Activated CD8-positive, alpha-beta memory T cell treated with anti-CD3 and anti-CD28 coated beads for 1 hour (primary cell): ENCODE measurements around the gene PSMA8.
"Not testable (repeated sequence)": the region's sequence is repeated elsewhere in the genome, so short reads cannot be mapped to it uniquely, and the experiment has no call there.

Experiments used
- DNase-seq, 2 donors: peaks; one replicate each; pipeline ENCODE4 v3.0.0-alpha.2; 2020; ENCODE audit warnings: low read depth in 1 of 2; ENCODE audit errors: extremely low read depth in 1 of 2

Gene PSMA8

GRCh38 chr18:26133652-26134051, at the start of gene PSMA8:
Gene PSMA8, plus strand, starts transcription at chr18:26133869. Its CDS starts 97 bp downstream, at chr18:26133966.
- peak; percentile 29 to 30 for DNase-seq

- DNase-seq: no peak
Observed at GRCh38 chr18:26085056-26085455, 48.6 kb upstream of the PSMA8 start.

DNA sequence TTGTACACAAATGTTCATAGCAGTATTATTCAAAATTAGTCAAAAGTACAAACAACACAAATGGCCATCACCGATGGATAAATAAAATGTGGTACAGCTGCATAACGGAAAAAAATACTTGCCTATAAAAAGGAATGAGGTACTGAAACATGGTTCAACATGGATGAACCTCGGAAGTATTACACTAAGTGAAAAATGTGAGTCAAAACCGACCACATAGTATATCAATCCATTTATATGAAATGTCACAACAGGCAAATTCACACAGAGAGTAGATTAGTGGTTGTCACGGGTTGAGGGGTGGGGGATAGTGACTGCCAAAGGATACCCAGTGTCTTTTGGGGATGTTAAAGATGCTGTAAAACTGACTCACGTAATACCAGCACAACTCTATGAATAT, 46.7 kb upstream of the PSMA8 start:
- DNase-seq: no peak

DNA sequence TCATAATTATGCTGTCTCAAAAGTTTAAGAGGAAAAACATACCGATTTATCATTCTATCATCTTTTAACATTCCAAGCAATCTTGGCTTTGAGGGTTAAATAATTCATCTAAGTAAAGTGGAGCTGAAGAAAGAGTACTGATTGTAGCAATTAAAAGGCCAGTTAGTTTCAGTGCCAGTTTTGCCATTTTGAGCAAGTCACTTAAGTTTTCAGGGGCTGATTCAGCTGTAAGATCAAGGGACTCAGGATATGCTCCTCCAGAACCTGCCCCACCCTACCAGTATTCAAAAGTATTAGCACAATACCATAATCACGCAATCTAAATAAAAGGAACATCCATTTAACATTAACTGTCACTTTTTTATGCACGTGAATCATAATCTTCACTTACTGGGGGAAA, 45.2 kb upstream of the PSMA8 start:
- DNase-seq: no peak

DNA sequence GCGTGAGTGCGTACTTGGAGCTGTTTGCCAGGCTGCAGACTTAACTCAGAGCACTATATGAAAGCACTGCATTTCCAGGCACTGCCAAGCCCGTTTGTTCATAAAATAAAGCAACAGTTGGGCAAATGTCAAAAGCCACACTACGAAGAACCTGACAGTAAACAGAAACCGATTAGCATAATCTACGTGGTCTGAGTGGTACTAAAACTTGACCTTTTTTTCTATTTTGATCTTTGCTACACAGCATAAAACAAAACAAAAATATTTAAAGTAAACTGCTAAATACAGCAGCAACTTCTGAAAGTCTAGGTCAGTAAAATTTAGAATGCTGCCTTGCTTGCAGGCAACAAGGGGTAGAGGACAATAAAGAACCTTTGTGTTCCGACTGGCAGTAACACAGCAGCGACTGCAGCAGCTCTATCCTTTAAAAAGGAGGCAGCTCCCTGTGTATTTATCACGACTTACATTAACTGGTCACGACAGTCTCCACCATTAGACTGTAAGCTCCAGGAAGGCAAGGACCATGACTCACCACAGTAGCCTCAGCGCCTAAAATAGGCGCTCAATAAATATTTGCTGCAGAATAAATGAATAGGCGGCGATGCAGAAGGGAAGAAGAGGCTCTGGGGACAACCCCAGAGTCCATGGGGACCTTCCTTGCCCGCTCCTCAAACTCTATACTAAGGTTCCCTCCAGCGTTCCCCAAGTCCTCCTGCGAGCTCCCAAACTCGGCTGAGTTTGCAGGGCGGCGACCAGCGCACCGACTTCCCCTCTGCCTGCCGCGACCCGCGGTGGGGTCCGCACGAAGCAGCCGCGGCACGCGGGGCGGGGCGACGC, 44.2 kb upstream of the PSMA8 start:
- no peak for DNase-seq

GRCh38 chr18:26090130-26091046, 43.3 kb upstream of the PSMA8 start, which contains the start of gene SS18:
Gene SS18, minus strand, starts transcription at chr18:26090613. Its CDS starts 44 bp downstream, at chr18:26090569.
- DNase-seq: peak; percentile 79 to 84

DNA sequence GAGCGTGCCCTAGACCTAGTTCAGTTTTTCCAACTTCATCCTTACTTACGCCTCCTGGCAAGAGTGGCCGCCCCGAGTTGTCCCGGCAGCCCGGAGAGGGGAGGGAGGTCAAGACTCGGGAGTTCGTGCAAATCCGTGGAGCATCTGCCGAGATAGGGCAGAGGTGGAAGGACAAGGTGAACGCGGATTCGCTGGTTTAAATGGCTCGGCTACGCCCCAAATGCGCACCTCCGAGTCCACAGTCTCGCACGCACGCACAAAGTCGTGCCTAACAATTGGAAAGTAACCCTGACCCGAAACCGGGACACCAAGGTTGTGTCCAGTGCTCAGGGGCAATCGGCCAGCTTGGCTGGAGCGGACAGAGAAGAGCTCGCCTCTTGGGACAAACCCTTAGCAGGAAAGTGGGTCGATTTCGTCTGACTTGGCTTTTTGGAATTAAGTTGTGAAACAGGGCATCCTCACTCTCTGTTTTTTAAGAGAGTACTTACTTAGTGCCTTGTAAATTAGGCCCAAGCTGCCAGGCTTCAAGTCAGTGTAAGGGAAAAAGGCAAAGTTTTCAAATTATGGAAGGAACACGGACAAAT, 42.5 kb upstream of the PSMA8 start:
- no peak for DNase-seq

DNA sequence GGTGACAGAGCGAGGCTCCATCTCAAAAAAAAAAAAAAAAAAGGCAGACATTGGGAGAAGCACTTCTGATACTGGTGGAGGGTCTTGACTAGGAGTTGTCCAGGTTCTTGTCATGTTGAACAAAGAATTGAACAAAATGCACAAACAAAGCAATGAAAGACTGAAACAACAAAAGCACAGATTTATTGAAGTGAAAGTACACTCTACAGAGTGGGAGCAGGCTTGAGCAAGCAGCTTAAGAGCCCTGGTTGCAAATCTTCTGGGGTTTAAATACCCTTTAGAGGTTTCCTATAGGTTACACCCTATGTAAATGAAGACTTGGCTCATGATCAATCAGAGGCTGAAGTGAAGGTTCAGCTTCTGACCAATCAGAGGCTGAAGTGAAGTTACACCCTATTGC, 36.8 kb upstream of the PSMA8 start:
- DNase-seq: no peak

GRCh38 chr18:26097563-26097962, 36.1 kb upstream of the PSMA8 start:
- DNase-seq: no peak

- peak in 1 of 2 donors; percentile 17 for DNase-seq
Observed at GRCh38 chr18:26103579-26103978, 30.1 kb upstream of the PSMA8 start.

DNA sequence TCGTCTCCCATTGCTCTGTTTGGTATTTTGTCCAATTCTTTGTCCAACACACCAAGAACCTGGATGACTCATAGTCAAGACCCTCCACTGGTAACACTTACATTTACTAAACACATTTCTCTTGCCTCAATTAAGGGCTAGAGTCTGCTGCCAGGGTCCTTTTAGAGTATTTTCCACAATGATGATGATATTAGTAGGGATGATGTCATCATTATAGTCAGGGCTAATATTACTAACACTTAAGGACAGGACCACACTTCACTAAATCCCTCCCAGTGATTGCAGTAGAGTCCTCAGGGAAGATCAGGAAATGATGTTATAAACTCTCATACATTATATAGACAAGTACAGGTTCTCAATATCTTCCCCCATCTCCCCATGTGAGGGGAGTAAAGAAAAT, 29.6 kb upstream of the PSMA8 start:
- DNase-seq: no peak

DNA sequence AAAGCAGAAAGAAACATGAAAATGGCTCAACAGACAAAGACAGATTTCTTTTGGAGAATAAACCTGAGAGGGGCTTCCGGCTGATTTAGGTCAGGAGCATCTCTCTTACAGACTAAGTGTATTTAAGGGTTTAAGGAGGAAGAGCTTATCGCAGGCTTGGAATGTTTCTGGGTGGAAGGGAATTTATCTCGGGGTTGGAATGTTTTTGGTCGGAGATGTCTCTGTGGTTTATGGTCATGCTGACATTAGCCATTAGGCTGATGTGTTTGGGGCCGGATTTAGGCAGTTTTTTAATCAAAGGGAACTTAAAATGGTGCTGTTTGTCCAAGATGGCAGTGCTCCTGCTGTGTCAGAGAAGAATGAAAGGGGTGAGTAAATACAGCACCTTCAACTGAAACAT, 14.4 kb upstream of the PSMA8 start:
- DNase-seq: no peak

DNA sequence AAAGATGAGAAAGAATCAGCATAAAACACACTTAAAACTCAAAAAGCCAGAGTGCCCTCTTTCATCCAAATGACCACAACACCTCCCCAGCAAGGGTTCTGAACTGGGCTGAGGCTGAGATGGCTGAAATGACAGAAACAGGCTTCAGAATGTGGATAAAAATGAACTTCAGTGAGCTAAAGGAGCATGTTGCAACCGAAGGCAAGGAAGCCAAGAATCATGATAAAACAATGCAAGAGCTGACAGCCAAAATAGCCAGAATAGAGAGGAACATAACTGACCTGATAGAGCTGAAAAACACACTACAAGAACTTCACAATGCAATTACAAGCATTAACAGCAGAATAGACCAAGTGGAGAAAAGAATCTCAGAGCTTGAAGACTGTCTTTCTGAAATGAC, 12.2 kb upstream of the PSMA8 start:
- DNase-seq: no peak

GRCh38 chr18:26121994-26122393, 11.7 kb upstream of the PSMA8 start:
- DNase-seq: not testable (repeated sequence)

DNA sequence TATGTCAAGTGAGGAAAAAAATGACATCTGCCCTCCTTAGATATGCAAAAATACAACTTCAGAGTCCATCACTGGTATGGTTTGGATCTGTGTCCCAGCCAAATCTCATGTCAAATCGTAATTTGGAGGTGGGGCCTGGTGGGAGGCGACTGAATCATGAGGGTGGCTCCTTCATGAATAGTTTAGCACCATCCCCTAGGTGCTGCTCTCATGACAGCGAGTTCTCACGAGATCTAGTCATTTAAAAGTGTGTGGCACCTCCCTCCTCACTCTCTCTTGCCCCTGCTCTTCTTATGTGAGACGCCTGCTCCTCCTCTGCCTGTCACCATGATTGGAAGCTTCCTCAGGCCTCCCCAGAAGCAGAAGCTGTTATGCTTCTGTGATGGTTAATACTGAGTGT, 5.9 kb upstream of the PSMA8 start:
- no peak for DNase-seq

GRCh38 chr18:26128192-26128591, 5.5 kb upstream of the PSMA8 start:
- DNase-seq: not testable (repeated sequence)

DNA sequence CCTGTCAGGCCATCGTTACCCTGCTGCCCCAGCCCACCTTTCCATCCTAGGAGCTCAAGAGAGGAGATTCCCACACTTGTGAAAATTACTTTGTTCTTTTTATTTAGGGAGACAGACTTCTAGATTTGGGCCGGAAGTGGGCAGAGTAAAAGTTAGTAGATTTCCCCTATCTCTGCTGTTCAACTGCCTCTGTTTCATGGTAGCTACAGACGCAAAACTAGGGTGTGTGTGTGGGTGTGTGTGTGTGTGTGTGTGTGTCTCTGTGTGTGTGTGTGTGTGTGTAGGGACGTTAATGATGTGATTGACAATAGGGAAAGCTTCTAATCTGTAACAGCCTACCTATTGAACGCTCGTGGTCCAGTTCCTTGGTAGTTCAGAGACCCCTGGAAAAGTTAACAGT, 438 bp downstream of the PSMA8 start:
- DNase-seq: no peak

DNA sequence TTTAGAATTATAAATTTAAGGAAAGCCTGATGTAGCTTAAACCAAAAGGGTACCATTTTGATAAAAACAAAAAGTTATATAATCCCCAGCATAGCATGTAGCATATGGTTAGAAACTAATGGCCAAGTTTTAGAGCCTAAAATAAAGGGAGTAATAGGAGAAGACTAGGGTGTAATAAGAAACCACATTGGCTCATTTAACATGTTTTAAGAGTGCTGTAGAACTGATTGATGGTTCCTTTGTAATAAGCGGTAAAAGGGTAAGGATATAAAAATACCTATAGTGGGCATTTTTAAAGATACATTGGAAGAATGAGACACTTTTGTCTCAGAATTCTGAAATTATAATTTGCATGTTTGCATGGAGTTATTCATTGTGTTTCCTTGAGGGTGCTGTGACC, 1.9 kb downstream of the PSMA8 start:
- no peak for DNase-seq

DNA sequence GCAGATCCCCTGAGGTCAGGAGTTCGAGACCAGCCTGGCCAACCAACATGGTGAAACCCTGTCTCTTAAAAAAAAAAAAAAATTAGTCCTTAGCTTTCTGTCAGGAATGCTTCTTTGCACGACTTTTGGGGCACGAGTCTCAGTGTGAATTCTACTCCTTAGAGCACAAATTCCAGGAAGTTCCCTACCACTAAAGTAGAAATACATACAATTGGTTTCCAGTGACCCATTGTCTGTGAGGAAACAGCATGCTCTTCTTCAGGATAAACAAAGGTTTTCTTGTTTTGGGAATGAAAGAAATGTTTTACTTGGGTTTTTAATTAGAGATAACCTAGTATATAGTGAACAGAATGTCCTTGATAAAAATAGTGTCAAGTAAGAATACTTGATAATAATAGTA, 23.7 kb downstream of the PSMA8 start:
- no peak for DNase-seq

- no peak for DNase-seq
Observed at GRCh38 chr18:26159353-26159752, 25.7 kb downstream of the PSMA8 start.

- no peak for DNase-seq
Observed at GRCh38 chr18:26164571-26164970, 30.9 kb downstream of the PSMA8 start.
